Small intestine (tissue), 7 donors: Measurements from ENCODE around the gene AK8. TPM values are rescaled to one million over a fixed set of nuclear protein-coding genes. Genes with fewer than 3 reads are reported as not detected.

ENCODE experiments used
- DNase-seq, 2 donors: peaks; one replicate each; pipeline versions ENCODE4 v3.0.0 to v3.0.0-alpha.2; 2013
- FAIRE-seq: peaks from 2 replicates; lab custom pipeline; 2012; peaks lifted over from hg19 to GRCh38; lab: Jason Lieb, UNC
- H3K27ac ChIP-seq, 3 donors: one replicate each; pipeline ENCODE4 v1.5.1; 2013; ENCODE audit warnings: low read length in 2 of 3, mild to moderate bottlenecking in 2 of 3, control low read depth in 1 of 3, inconsistent platforms in 1 of 3, low read depth in 1 of 3, moderate library complexity in 1 of 3
- H3K27me3 ChIP-seq, 3 donors: one replicate each; pipeline ENCODE4 v1.6.1; 2013; ENCODE audit warnings: low read length in 3 of 3, inconsistent platforms in 1 of 3; ENCODE audit not compliant: control insufficient read depth in 3 of 3, insufficient read depth in 3 of 3
- H3K36me3 ChIP-seq, 3 donors: one replicate each; pipeline ENCODE4 v1.6.1; 2013; ENCODE audit warnings: low read length in 3 of 3, inconsistent platforms in 1 of 3, low read depth in 1 of 3, mild to moderate bottlenecking in 1 of 3, moderate library complexity in 1 of 3; ENCODE audit not compliant: control insufficient read depth in 3 of 3, insufficient read depth in 2 of 3
- H3K4me1 ChIP-seq, 3 donors: one replicate each; pipeline ENCODE4 v1.6.1; 2013; ENCODE audit warnings: low read length in 2 of 3, inconsistent platforms in 1 of 3, low read depth in 1 of 3, mild to moderate bottlenecking in 1 of 3, moderate library complexity in 1 of 3; ENCODE audit not compliant: control insufficient read depth in 3 of 3, insufficient read depth in 2 of 3
- H3K4me3 ChIP-seq, 3 donors: one replicate each; pipeline ENCODE4 v1.5.1; 2013; ENCODE audit warnings: low read length in 3 of 3, control low read depth in 1 of 3, inconsistent platforms in 1 of 3, low read depth in 1 of 3, mild to moderate bottlenecking in 1 of 3, moderate library complexity in 1 of 3
- H3K9me3 ChIP-seq, 2 donors: one replicate each; pipeline ENCODE4 v1.6.1; 2013; ENCODE audit warnings: low read depth in 1 of 2, low read length in 1 of 2; ENCODE audit not compliant: control insufficient read depth in 2 of 2, insufficient read depth in 1 of 2
- WGBS, 3 donors: extraction: QIAGEN DNeasy Blood & Tissue Kit; methylation state at CpG; one replicate each; pipeline ENCODE4 v1.1.7; 2013; 5-methylcytosine and 5-hydroxymethylcytosine counted together
- polyA plus RNA-seq, 4 donors: library from polyadenylated mRNA; stranded (reverse) in 3 of 4; unstranded in 1 of 4; fragments of 200-250 nt in 3 of 4; fragments of 120-200 nt in 1 of 4; gene quantifications; one replicate each; pipeline versions ENCODE4 v1.2.1 to v1.2.3, GENCODE V29; 2013
- donor health status: healthy with polysubstance abuse.
- donor health status: control.
- donor health status: control.
- donor health status: Bipolar disorder and iron deficiency.
- donor health status: healthy.

The AK8 gene
- polyA plus RNA-seq, 4 donors: 0.09 to 3.0 TPM; not detected in 2

GRCh38 chr9:132745756-132746709 lies 132.1 kb downstream of the AK8 start:
- DNase-seq: no peak
- Histone ChIP-seq H3K9me3 (no peaks in the 10 kb centered on the region), H3K36me3 (no peaks in the 10 kb centered on the region), H3K4me1 (peaks cover 0 to 12% (median 0%) of the 10 kb centered on the region in 3 donors), H3K27ac (no peak overlapping the region), H3K4me3 (no peak overlapping the region), H3K27me3 (peaks cover 0 to 43% (median 14%) of the 10 kb centered on the region in 3 donors)
- no peak for FAIRE-seq
- WGBS, 3 donors: 83 to 86% (median 84%) methylated on average over 19 of the region's 19 CpGs

GRCh38 chr9:132744881-132745755 lies 133.0 kb downstream of the AK8 start:
- no peaks in the 10 kb centered on the region for H3K36me3 ChIP-seq
- peaks cover 0 to 13% (median 0%) of the 10 kb centered on the region in 3 donors for H3K4me1 ChIP-seq
- FAIRE-seq: no peak
- H3K27ac ChIP-seq: no peak overlapping the region
- WGBS, 3 donors: 11 to 20% (median 17%) methylated on average over 43 of the region's 43 CpGs
- no peak overlapping the region for H3K4me3 ChIP-seq
- DNase-seq: peak in 1 of 2 donors; percentile 31
- peaks cover 0 to 43% (median 15%) of the 10 kb centered on the region in 3 donors for H3K27me3 ChIP-seq
- no peaks in the 10 kb centered on the region for H3K9me3 ChIP-seq

- Histone ChIP-seq H3K27ac (no peak overlapping the region), H3K4me3 (no peak overlapping the region), H3K36me3 (no peaks in the 10 kb centered on the region), H3K4me1 (peaks cover 0 to 20% (median 0%) of the 10 kb centered on the region in 3 donors), H3K27me3 (peaks cover 0 to 43% (median 15%) of the 10 kb centered on the region in 3 donors), H3K9me3 (no peaks in the 10 kb centered on the region)
- WGBS, 3 donors: 31 to 44% (median 33%) methylated on average over 13 of the region's 13 CpGs
- no peak for FAIRE-seq
- DNase-seq: no peak
Measured at GRCh38 chr9:132743931-132744479, 134.1 kb downstream of the AK8 start.

- H3K36me3 ChIP-seq: no peaks in the 10 kb centered on the region
- H3K4me3 ChIP-seq: no peak overlapping the region
- no peaks in the 10 kb centered on the region for H3K9me3 ChIP-seq
- WGBS, 3 donors: 48 to 55% (median 53%) methylated on average over 17 of the region's 17 CpGs
- H3K27ac ChIP-seq: no peak overlapping the region
- H3K27me3 ChIP-seq: peaks cover 0 to 43% (median 15%) of the 10 kb centered on the region in 3 donors
- no peak for FAIRE-seq
- peaks cover 0 to 20% (median 0%) of the 10 kb centered on the region in 3 donors for H3K4me1 ChIP-seq
- no peak for DNase-seq
Measured at GRCh38 chr9:132742821-132743311, 135.2 kb downstream of the AK8 start.

- H3K4me3 ChIP-seq: no peak overlapping the region
- H3K4me1 ChIP-seq: peaks cover 0 to 20% (median 0%) of the 10 kb centered on the region in 3 donors
- H3K36me3 ChIP-seq: no peaks in the 10 kb centered on the region
- H3K9me3 ChIP-seq: no peaks in the 10 kb centered on the region
- 88 to 91% (median 89%) methylated on average over 15 of the region's 15 CpGs for WGBS, 3 donors
- FAIRE-seq: no peak
- no peak for DNase-seq
- no peak overlapping the region for H3K27ac ChIP-seq
- H3K27me3 ChIP-seq: peaks cover 0 to 36% (median 14%) of the 10 kb centered on the region in 3 donors
Measured at GRCh38 chr9:132740526-132741309, 137.4 kb downstream of the AK8 start.

- Histone ChIP-seq H3K27ac (no peak overlapping the region), H3K9me3 (no peaks in the 10 kb centered on the region), H3K36me3 (no peaks in the 10 kb centered on the region), H3K4me1 (peaks cover 0 to 15% (median 0%) of the 10 kb centered on the region in 3 donors), H3K4me3 (no peak overlapping the region), H3K27me3 (peaks cover 0 to 27% (median 11%) of the 10 kb centered on the region in 3 donors)
- peak; percentile 24 to 81 for DNase-seq
- 47 to 75% (median 50%) methylated on average over 9 of the region's 9 CpGs for WGBS, 3 donors
- no peak for FAIRE-seq
Measured at GRCh38 chr9:132739710-132740310, 138.3 kb downstream of the AK8 start.

GRCh38 chr9:132733260-132733815 lies 144.7 kb downstream of the AK8 start:
- Histone ChIP-seq H3K27ac (no peak overlapping the region), H3K27me3 (no peaks in the 10 kb centered on the region), H3K9me3 (no peaks in the 10 kb centered on the region), H3K36me3 (no peaks in the 10 kb centered on the region), H3K4me1 (no peaks in the 10 kb centered on the region), H3K4me3 (no peak overlapping the region)
- 73 to 79% (median 73%) methylated on average over 22 of the region's 22 CpGs for WGBS, 3 donors
- DNase-seq (no peak), FAIRE-seq (no peak)
